ENCODE data around the gene RCOR1. TPM values are rescaled to one million over a fixed set of nuclear protein-coding genes. Genes with fewer than 3 reads are reported as not detected.

The RCOR1 gene
- total and polyA plus RNA-seq, 2 donors from 2014 or later: 4.9 to 17.9 TPM

DNA sequence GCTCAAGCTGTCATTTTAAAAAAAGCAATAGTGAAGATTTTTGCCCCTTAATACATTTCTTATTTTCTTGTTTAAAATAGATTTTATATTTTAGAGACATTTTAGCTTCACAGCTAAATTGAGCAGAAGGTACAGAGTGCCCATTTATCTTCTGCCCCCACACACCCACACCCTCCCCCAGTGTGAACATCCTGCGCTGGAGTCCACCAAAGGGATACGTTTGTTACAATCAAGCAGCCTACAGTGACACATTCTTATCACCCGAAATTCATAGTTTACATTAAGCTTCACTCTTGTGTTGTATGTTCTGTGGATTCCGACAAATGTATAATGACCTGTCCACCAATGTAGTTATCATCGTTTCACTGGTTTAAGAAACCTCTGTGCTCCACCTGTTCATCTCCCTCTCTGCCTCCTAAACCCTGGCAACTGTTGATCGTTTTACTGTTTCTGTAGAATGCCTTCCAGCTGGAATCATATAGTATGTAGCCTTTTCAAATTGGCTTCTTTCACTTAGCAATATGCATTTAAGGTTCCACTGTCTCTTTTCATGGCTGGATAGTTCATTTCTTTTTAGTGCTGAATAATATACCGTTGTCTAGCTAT lies 93.8 kb downstream of the RCOR1 start:
- H3K27me3 ChIP-seq (ENCODE audit: control insufficient read depth, insufficient read depth, low read length): no peaks in the 10 kb centered on the region
- FAIRE-seq (no peak), DNase-seq (no peak)
- H3K4me1 ChIP-seq (ENCODE audit: control insufficient read depth in 2 of 3, insufficient read depth in 2 of 3, low read depth in 1 of 3, low read length in 3 of 3): peaks cover 0 to 23% (median 2%) of the 10 kb centered on the region in 3 donors
- no peak overlapping the region for H3K4me3 ChIP-seq (ENCODE audit: low read length in 3 of 3)
- no peaks in the 10 kb centered on the region for H3K9me3 ChIP-seq (ENCODE audit: control insufficient read depth in 2 of 3, insufficient read depth in 1 of 3, low read length in 3 of 3)
- H3K36me3 ChIP-seq (ENCODE audit: control insufficient read depth in 2 of 3, insufficient read depth in 3 of 3, low read length in 3 of 3): no peaks in the 10 kb centered on the region
- no peak overlapping the region for H3K27ac ChIP-seq (ENCODE audit: low read depth in 2 of 2, low read length in 2 of 2)
- no peak overlapping the region for H3K9ac ChIP-seq (ENCODE audit: low read length in 3 of 3)
- intact Hi-C loops (cut with DNase I): no loop called here
- TF ChIP-seq, protein P1, sequence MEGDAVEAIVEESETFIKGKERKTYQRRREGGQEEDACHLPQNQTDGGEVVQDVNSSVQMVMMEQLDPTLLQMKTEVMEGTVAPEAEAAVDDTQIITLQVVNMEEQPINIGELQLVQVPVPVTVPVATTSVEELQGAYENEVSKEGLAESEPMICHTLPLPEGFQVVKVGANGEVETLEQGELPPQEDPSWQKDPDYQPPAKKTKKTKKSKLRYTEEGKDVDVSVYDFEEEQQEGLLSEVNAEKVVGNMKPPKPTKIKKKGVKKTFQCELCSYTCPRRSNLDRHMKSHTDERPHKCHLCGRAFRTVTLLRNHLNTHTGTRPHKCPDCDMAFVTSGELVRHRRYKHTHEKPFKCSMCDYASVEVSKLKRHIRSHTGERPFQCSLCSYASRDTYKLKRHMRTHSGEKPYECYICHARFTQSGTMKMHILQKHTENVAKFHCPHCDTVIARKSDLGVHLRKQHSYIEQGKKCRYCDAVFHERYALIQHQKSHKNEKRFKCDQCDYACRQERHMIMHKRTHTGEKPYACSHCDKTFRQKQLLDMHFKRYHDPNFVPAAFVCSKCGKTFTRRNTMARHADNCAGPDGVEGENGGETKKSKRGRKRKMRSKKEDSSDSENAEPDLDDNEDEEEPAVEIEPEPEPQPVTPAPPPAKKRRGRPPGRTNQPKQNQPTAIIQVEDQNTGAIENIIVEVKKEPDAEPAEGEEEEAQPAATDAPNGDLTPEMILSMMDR (IDR thresholded peaks at IDR 0.05; ENCODE audit: borderline replicate concordance, extremely low read depth, insufficient read depth): no peak

DNA sequence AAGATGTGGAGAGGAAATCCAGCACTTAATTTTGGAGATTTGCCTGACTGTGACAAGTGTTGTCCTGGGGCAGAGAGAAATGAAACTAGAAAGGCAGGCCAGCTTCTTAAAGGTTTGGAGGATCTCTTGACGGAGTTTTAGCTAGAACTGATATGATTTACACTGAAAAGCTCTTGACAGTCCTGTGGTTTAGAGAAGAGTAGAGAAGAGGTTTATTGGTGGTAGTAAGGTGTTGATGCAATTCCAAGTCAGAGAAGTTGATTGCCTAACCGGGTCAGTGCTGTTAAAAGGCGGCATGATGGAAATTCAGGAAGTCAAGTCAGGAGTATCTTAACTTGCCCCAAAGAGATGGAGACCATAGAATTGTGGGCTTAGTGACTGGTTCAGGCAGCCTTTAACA lies 95.8 kb downstream of the RCOR1 start:
- H3K9ac ChIP-seq (ENCODE audit: low read length in 3 of 3): no peak overlapping the region
- DNase-seq: no peak
- H3K27me3 ChIP-seq (ENCODE audit: control insufficient read depth, insufficient read depth, low read length): no peaks in the 10 kb centered on the region
- TF ChIP-seq, protein P1 (IDR thresholded peaks at IDR 0.05; ENCODE audit: borderline replicate concordance, extremely low read depth, insufficient read depth): no peak
- H3K4me3 ChIP-seq (ENCODE audit: low read length in 3 of 3): no peak overlapping the region
- no peak overlapping the region for H3K27ac ChIP-seq (ENCODE audit: low read depth in 2 of 2, low read length in 2 of 2)
- FAIRE-seq: no peak
- no peaks in the 10 kb centered on the region for H3K36me3 ChIP-seq (ENCODE audit: control insufficient read depth in 2 of 3, insufficient read depth in 3 of 3, low read length in 3 of 3)
- H3K4me1 ChIP-seq (ENCODE audit: control insufficient read depth in 2 of 3, insufficient read depth in 2 of 3, low read depth in 1 of 3, low read length in 3 of 3): peaks cover 0 to 16% (median 2%) of the 10 kb centered on the region in 3 donors
- H3K9me3 ChIP-seq (ENCODE audit: control insufficient read depth in 2 of 3, insufficient read depth in 1 of 3, low read length in 3 of 3): no peaks in the 10 kb centered on the region
- intact Hi-C loops (cut with DNase I): no loop called here

DNA sequence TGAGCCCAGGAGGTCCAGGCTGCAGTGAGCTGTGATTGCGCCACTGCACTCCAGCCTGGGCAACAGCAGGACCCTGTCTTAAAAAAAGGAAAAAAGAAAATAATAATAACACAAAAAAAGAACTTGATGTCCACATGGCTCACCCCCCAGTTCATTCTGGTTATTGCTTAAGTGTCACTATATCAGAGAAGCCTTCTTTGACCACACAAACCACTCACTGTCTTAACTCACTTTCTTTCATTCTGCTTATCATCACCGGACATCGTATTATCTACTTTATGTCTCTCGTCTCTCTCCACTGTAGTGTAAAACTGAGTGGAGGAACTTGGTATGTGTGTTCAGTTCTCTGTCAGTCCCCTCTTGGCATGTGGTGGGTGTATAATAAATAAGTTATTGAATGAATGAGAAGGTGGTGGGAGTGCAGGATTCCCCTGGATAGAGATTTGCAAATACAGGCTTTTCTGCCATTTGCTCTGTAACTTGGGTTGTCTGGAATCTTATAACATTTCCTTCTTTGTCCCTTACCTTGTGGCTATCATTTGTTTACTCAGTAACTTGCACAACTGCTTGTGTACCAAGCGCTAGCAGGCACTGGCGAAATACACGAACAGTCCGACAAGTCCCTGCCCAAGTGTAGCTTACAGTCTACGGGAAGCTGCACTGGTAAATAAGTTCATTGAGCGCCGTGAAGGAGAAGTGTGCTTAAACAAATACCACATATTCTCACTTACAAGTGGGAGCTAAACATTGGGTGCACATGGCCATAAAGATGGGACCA lies 98.2 kb downstream of the RCOR1 start:
- Histone ChIP-seq H3K4me3 (ENCODE audit: low read length in 3 of 3) (no peak overlapping the region), H3K9me3 (ENCODE audit: control insufficient read depth in 2 of 3, insufficient read depth in 1 of 3, low read length in 3 of 3) (no peaks in the 10 kb centered on the region), H3K27ac (ENCODE audit: low read depth in 2 of 2, low read length in 2 of 2) (no peak overlapping the region), H3K4me1 (ENCODE audit: control insufficient read depth in 2 of 3, insufficient read depth in 2 of 3, low read depth in 1 of 3, low read length in 3 of 3) (peaks cover 0 to 5% (median 4%) of the 10 kb centered on the region in 3 donors), H3K27me3 (ENCODE audit: control insufficient read depth, insufficient read depth, low read length) (no peaks in the 10 kb centered on the region), H3K36me3 (ENCODE audit: control insufficient read depth in 2 of 3, insufficient read depth in 3 of 3, low read length in 3 of 3) (no peaks in the 10 kb centered on the region), H3K9ac (ENCODE audit: low read length in 3 of 3) (no peak overlapping the region)
- FAIRE-seq (no peak), DNase-seq (no peak)
- TF ChIP-seq, protein P1 (IDR thresholded peaks at IDR 0.05; ENCODE audit: borderline replicate concordance, extremely low read depth, insufficient read depth): no peak
- intact Hi-C loops (cut with DNase I): no loop called here

Measured in kidney (tissue), 14 donors.